BE2C (cell line): ENCODE data around the gene TUBD1.
"Not testable (repeated sequence)": the region's sequence is repeated elsewhere in the genome, so short reads cannot be mapped to it uniquely, and the experiment has no call there.

Experiments
- DNase-seq: peaks from one replicate; pipeline ENCODE4 v3.0.0-alpha.2; 2020
- H3K27me3 ChIP-seq: fragments of 250-450 bp; sonication (Bioruptor Pico); 2 replicates; pipeline ENCODE4 v1.5.1; 2020; ENCODE audit warnings: mild to moderate bottlenecking
- H3K36me3 ChIP-seq: fragments of 250-450 bp; sonication (Bioruptor Pico); 2 replicates; pipeline ENCODE4 v1.5.1; 2020; ENCODE audit warnings: mild to moderate bottlenecking
- H3K4me1 ChIP-seq: fragments of 250-450 bp; sonication (Bioruptor Pico); 2 replicates; pipeline ENCODE4 v1.5.1; 2020
- H3K4me3 ChIP-seq: 2 replicates; pipeline ENCODE4 v1.5.1; 2011; ENCODE audit warnings: low read depth, low read length
- H3K9me3 ChIP-seq: fragments of 250-450 bp; sonication (Bioruptor Pico); 2 replicates; pipeline ENCODE4 v1.5.1; 2020
- TF ChIP-seq, protein P1 (sequence below): IDR thresholded peaks from 2 replicates; pipeline ENCODE4 v1.5.1; 2012; ENCODE audit warnings: mild to moderate bottlenecking, low read depth, low read length

The TUBD1 gene

DNA sequence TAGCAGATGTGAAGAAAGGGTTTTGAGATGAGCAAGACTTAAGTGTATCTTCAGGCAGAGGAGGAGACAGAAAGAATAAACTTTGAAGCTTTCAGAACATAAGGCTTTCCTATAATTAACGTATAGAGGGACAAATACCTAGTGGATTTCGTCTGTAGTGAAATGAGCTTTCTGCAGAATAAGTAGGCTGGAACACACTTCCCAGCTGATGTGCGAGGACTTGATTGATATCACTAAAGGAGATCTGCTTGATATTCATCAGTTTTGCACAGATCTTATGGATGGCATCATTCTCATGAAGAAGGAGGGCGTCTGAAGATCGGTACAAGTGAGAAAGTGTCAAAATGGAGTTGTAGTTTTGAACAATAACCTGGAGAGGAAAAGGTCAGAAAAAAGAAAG, 14.8 kb downstream of the TUBD1 start:
- Histone ChIP-seq H3K4me1 (no peaks in the 10 kb centered on the region), H3K4me3 (no peak overlapping the region), H3K9me3 (no peaks in the 10 kb centered on the region), H3K27me3 (no peaks in the 10 kb centered on the region), H3K36me3 (peaks cover 44% of the 10 kb centered on the region)
- DNase-seq, result no peak
- TF ChIP-seq, protein P1, sequence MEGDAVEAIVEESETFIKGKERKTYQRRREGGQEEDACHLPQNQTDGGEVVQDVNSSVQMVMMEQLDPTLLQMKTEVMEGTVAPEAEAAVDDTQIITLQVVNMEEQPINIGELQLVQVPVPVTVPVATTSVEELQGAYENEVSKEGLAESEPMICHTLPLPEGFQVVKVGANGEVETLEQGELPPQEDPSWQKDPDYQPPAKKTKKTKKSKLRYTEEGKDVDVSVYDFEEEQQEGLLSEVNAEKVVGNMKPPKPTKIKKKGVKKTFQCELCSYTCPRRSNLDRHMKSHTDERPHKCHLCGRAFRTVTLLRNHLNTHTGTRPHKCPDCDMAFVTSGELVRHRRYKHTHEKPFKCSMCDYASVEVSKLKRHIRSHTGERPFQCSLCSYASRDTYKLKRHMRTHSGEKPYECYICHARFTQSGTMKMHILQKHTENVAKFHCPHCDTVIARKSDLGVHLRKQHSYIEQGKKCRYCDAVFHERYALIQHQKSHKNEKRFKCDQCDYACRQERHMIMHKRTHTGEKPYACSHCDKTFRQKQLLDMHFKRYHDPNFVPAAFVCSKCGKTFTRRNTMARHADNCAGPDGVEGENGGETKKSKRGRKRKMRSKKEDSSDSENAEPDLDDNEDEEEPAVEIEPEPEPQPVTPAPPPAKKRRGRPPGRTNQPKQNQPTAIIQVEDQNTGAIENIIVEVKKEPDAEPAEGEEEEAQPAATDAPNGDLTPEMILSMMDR, result no peak

DNA sequence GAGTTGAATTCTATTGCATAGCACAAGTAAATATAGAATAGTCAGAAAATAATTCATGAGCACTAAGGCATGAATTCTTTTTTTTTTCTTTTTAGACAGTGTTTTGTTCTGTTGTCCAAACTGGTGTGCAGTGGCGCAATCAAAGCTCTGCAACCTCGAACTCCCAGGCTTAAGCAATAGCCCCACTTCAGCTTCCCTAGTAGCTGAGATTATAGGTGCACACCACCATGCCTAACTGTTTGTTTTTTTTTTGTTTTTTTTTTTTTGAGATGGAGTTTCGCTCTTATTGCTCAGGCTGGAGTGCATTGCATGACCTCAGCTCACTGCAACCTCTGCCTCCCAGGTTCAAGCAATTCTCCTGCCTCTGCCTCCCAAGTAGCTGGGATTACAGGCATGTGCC, 16.6 kb downstream of the TUBD1 start:
- Histone ChIP-seq H3K27me3 (no peaks in the 10 kb centered on the region), H3K36me3 (peaks cover 36% of the 10 kb centered on the region)

DNA sequence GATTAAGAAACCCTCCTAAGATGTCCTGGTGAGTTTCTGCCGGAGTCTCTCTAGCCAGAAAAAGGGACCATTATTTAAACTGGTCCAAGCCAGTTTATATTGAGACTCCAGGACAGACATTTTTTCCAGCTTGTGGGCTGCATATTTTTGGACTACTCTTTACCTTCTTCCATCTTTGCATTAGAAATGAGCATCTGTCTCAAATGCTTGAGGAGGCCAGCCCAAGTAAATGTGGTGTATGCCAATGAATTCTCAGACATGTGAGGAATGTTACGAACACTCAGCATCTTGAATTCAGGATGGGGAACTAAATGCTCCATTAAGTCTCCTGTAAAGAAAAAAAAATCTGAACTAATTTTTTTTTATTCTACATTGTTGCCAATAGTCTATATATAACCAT, 18.4 kb downstream of the TUBD1 start:
- Histone ChIP-seq H3K9me3 (no peaks in the 10 kb centered on the region), H3K27me3 (no peaks in the 10 kb centered on the region), H3K4me3 (no peak overlapping the region), H3K36me3 (peaks cover 28% of the 10 kb centered on the region), H3K4me1 (peaks cover 5% of the 10 kb centered on the region)
- no peak for DNase-seq
- TF ChIP-seq, protein P1, result no peak

More for the DNA sequence above, 16.6 kb downstream of the TUBD1 start:
- Histone ChIP-seq H3K9me3 (no peaks in the 10 kb centered on the region), H3K4me1 (no peaks in the 10 kb centered on the region), H3K4me3 (no peak overlapping the region)
- TF ChIP-seq, protein P1, result no peak
- DNase-seq, result no peak

DNA sequence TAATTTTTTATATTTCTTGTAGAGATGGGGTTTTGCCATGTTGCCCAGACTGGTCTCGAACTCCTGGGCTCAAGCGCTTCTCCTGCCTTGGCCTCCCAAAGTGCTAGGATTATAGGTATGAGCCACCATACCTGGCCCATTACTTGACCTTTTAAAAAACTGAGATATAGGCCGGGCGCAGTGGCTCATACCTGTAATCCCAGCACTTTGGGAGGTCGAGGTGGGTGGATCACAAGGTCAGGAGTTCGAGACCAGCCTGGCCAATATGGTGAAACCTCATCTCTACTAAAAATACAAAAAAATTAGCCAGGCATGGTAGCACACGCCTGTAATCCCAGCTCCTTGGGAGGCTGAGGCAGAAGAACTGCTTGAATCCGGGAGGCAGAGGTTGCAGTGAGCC, 19.3 kb downstream of the TUBD1 start:
- DNase-seq, H3K9me3 ChIP-seq, H3K4me3 ChIP-seq, H3K27me3 ChIP-seq, H3K4me1 ChIP-seq: not testable (repeated sequence)
- H3K36me3 ChIP-seq, result peaks cover 25% of the 10 kb centered on the region

DNA sequence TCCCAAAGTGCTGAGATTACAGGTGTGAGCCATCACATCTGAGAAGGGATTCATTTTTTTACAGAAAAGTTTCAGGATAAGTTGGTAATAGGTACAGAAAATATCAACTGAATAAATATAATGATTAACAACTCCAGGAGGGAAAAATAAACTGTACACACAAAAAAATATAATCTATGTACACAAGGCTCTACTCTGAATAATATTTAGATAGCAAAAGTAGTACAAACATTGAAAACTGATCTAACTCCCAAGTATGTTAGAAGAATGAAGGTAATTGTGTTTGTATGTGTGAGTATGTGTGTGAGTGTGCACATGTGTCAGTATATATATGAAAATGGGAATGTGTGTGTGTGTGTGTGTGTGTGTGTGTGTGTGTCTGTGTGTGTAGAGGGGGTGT, 20.4 kb downstream of the TUBD1 start:
- H3K4me1 ChIP-seq, result peaks cover 5% of the 10 kb centered on the region
- no peak overlapping the region for H3K4me3 ChIP-seq
- TF ChIP-seq, protein P1, result no peak
- no peaks in the 10 kb centered on the region for H3K9me3 ChIP-seq
- H3K36me3 ChIP-seq, result peaks cover 18% of the 10 kb centered on the region
- no peaks in the 10 kb centered on the region for H3K27me3 ChIP-seq
- no peak for DNase-seq

DNA sequence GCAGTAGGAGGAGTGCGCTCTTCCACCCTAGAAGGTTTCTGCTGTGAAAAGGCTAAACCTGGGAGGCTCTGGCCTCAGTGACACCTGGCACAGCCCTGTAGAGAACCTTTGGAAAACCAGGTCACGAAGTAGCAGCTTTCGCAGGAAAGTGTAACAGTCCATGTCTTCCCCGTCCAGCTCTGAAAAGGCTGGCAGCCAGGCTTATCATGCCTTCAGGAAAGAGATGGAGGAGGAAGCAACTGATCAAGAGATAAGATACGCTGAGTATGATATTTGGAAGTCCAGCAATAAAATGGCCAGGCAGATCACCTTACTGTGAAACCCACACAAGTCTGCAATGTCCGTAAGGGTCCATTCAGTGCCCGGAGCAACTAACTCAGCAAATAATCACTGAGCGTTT, 22.3 kb downstream of the TUBD1 start:
- TF ChIP-seq, protein P1, result no peak
- Histone ChIP-seq H3K4me1 (peaks cover 5% of the 10 kb centered on the region), H3K27me3 (no peaks in the 10 kb centered on the region), H3K36me3 (peaks cover 10% of the 10 kb centered on the region), H3K9me3 (no peaks in the 10 kb centered on the region), H3K4me3 (no peak overlapping the region)
- no peak for DNase-seq

DNA sequence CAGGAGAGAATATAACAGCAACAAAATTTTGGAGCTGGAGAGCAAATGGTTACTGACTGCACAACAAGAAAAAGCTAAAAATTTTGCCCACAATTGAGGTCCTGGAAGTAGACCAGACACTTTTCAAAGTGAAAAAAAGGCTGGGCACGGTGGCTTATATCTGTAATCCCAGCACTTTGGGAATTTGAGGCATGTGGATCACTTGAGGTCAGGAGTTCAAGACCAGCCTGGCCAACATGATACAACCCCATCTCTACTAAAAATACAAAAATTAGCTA, 22.9 kb downstream of the TUBD1 start:
- TF ChIP-seq, protein P1, result no peak
- Histone ChIP-seq H3K27me3 (no peaks in the 10 kb centered on the region), H3K4me1 (peaks cover 5% of the 10 kb centered on the region), H3K36me3 (peaks cover 9% of the 10 kb centered on the region), H3K9me3 (no peaks in the 10 kb centered on the region), H3K4me3 (no peak overlapping the region)
- no peak for DNase-seq
